Measurements from ENCODE around the gene RBBP8NL. TPM values are rescaled to one million over a fixed set of nuclear protein-coding genes. Genes with fewer than 3 reads are reported as not detected.

RBBP8NL gene
- total and polyA plus RNA-seq, 9 of the 15 experiments (the other 6 are each of a cell fraction or from before 2014, with no cell fraction given): not detected

GRCh38 chr20:62407221-62407992 is 19.9 kb downstream of the RBBP8NL start, which contains the start of gene CABLES2 (continued):
- TF ChIP-seq YY1 (IDR thresholded peaks at IDR 0.05; ENCODE audit: borderline replicate concordance in 1 of 3, control insufficient read depth in 1 of 3, extremely low read depth in 1 of 3, insufficient read depth in 3 of 3, insufficient read length in 1 of 3, insufficient replicate concordance in 2 of 3, low read depth in 1 of 3, low read length in 2 of 3) (peak in 2 of 3 experiments; percentile 22 to 59), GABPB2 (CRISPR knock-in tag; conservative IDR thresholded peaks at IDR 0.05) (no peak), CEBPG (CRISPR knock-in tag; IDR thresholded peaks at IDR 0.05) (no peak), CEBPG (tag; conservative IDR thresholded peaks at IDR 0.05 in 1 of 2, IDR thresholded peaks at IDR 0.05 in 1 of 2) (no peak), ZNF121 (CRISPR knock-in tag; conservative IDR thresholded peaks at IDR 0.05) (no peak), MYBL2 (IDR thresholded peaks at IDR 0.05; ENCODE audit: low read depth) (no peak), MYBL2 (CRISPR knock-in tag; IDR thresholded peaks at IDR 0.05; ENCODE audit: borderline replicate concordance) (no peak), OTX1 (CRISPR knock-in tag; IDR thresholded peaks at IDR 0.05) (no peak), TEAD1 (CRISPR knock-in tag; IDR thresholded peaks at IDR 0.05) (peak in 1 of 2 experiments; percentile 75; a peak in 1 of 4 replicates), ETS2 (tag; IDR thresholded peaks at IDR 0.05; ENCODE audit: borderline replicate concordance, poor library complexity, severe bottlenecking) (no peak), CC2D1A (IDR thresholded peaks at IDR 0.05) (no peak), SRSF1 (IDR thresholded peaks at IDR 0.05; ENCODE audit: low read depth, low read length) (no peak), HNRNPK (IDR thresholded peaks at IDR 0.05; ENCODE audit: low read depth, low read length, poor library complexity, severe bottlenecking) (no peak), ZBTB8A (IDR thresholded peaks at IDR 0.05; ENCODE audit: partially characterized antibody) (no peak), TAF1 (IDR thresholded peaks at IDR 0.05; ENCODE audit: control insufficient read depth, extremely low read depth, insufficient read depth, low read length, severe bottlenecking) (peak; percentile 67), TFAP4 (CRISPR knock-in tag; IDR thresholded peaks at IDR 0.05; ENCODE audit: borderline replicate concordance) (peak; percentile 83), NKRF (IDR thresholded peaks at IDR 0.05; ENCODE audit: borderline replicate concordance) (peak; percentile 83; the same call in 1 of the 2 replicates), CCNT2 (IDR thresholded peaks at IDR 0.05; ENCODE audit: borderline replicate concordance, extremely low read depth, insufficient read length, low read depth, low read length) (peak; percentile 94), ETV1 (tag; conservative IDR thresholded peaks at IDR 0.05; ENCODE audit: low read depth) (peak; percentile 57), HDAC2 (IDR thresholded peaks at IDR 0.05) (peak; percentile 75; the same call in 1 of the 2 replicates)

All from K562 (cell line).